AG09319 (cell line): Measurements from ENCODE around the gene LEF1.

Experiments
- DNase-seq: peaks from one replicate; pipeline ENCODE4 v3.0.0-alpha.2; 2010; ENCODE audit warnings: low read depth; ENCODE audit errors: extremely low read depth
- CTCF ChIP-seq: IDR thresholded peaks from 2 replicates; pipeline ENCODE4 v1.5.1; 2011; ENCODE audit warnings: low read depth, mild to moderate bottlenecking, inconsistent platforms, low read length, moderate library complexity

The LEF1 gene

GRCh38 chr4:107999932-108000539 is 168.7 kb downstream of the LEF1 start:
- no peak for DNase-seq
- no peak for TF ChIP-seq CTCF

- DNase-seq: no peak
- TF ChIP-seq CTCF: no peak
Measured at GRCh38 chr4:107997794-107998193, 170.9 kb downstream of the LEF1 start.
